ENCODE data around the gene DNAJA4.

Gene DNAJA4

GRCh38 chr15:78256044-78256437 is 8.3 kb upstream of the DNAJA4 start:
- TF ChIP-seq CTCF (IDR thresholded peaks at IDR 0.05; ENCODE audit: low read depth, low read length): no peak
- no peak for DNase-seq (ENCODE audit: extremely low read depth, low read depth)

- TF ChIP-seq CTCF (IDR thresholded peaks at IDR 0.05; ENCODE audit: low read depth, low read length): no peak
Measured at GRCh38 chr15:78257681-78258080, 6.7 kb upstream of the DNAJA4 start.

GRCh38 chr15:78259232-78259631 is 5.1 kb upstream of the DNAJA4 start:
- DNase-seq (ENCODE audit: extremely low read depth, low read depth): no peak
- TF ChIP-seq CTCF (IDR thresholded peaks at IDR 0.05; ENCODE audit: low read depth, low read length): no peak

More at GRCh38 chr15:78257681-78258080, 6.7 kb upstream of the DNAJA4 start:
- DNase-seq (ENCODE audit: extremely low read depth, low read depth): no peak

GRCh38 chr15:78260489-78260888 is 3.9 kb upstream of the DNAJA4 start:
- no peak for DNase-seq (ENCODE audit: extremely low read depth, low read depth)
- no peak for TF ChIP-seq CTCF (IDR thresholded peaks at IDR 0.05; ENCODE audit: low read depth, low read length)

GRCh38 chr15:78261062-78261461 is 3.3 kb upstream of the DNAJA4 start:
- DNase-seq (ENCODE audit: extremely low read depth, low read depth): no peak
- TF ChIP-seq CTCF (IDR thresholded peaks at IDR 0.05; ENCODE audit: low read depth, low read length): no peak

- TF ChIP-seq CTCF (IDR thresholded peaks at IDR 0.05; ENCODE audit: low read depth, low read length): no peak
- no peak for DNase-seq (ENCODE audit: extremely low read depth, low read depth)
Measured at GRCh38 chr15:78263351-78263781, 996 bp upstream of the DNAJA4 start.

GRCh38 chr15:78263907-78264303 is 457 bp upstream of the DNAJA4 start:
- TF ChIP-seq CTCF (IDR thresholded peaks at IDR 0.05; ENCODE audit: low read depth, low read length): no peak
- no peak for DNase-seq (ENCODE audit: extremely low read depth, low read depth)

Measured in AG09319 (cell line).